ENCODE measurements around the gene ITGA3. TPM values are rescaled to one million over a fixed set of nuclear protein-coding genes. Genes with fewer than 3 reads are reported as not detected.

ITGA3 gene
- total and polyA plus RNA-seq, 2 of the 13 experiments (the other 11 are each of a cell fraction or from before 2014, with no cell fraction given), result 0.48 to 0.69 TPM

GRCh38 chr17:50080096-50080480, 24.2 kb downstream of the ITGA3 start (continued):
- TF ChIP-seq, protein P1, sequence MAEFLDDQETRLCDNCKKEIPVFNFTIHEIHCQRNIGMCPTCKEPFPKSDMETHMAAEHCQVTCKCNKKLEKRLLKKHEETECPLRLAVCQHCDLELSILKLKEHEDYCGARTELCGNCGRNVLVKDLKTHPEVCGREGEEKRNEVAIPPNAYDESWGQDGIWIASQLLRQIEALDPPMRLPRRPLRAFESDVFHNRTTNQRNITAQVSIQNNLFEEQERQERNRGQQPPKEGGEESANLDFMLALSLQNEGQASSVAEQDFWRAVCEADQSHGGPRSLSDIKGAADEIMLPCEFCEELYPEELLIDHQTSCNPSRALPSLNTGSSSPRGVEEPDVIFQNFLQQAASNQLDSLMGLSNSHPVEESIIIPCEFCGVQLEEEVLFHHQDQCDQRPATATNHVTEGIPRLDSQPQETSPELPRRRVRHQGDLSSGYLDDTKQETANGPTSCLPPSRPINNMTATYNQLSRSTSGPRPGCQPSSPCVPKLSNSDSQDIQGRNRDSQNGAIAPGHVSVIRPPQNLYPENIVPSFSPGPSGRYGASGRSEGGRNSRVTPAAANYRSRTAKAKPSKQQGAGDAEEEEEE (CRISPR knock-in tag; IDR thresholded peaks at IDR 0.05; ENCODE audit: borderline replicate concordance), result no peak
- no peak for TF ChIP-seq ZKSCAN5 (CRISPR knock-in tag; IDR thresholded peaks at IDR 0.05)
- 0 out of 2 replicates have a peak, but pooled peaks have one; percentile 7 for TF ChIP-seq ZNF780A (CRISPR knock-in tag; IDR thresholded peaks at IDR 0.05)
- 0 out of 2 replicates have a peak, but pooled peaks have one; percentile 23 for TF ChIP-seq ZNF225 (CRISPR knock-in tag; IDR thresholded peaks at IDR 0.05)

GRCh38 chr17:50080827-50081226, 24.9 kb downstream of the ITGA3 start:
- no peak overlapping the region for H3K27ac ChIP-seq (ENCODE audit: extremely low read length, insufficient read depth, low read length)
- no peaks in the 10 kb centered on the region for H3K9me3 ChIP-seq (ENCODE audit: low read length)
- intact Hi-C loops (cut with micrococcal nuclease; ENCODE audit: unreplicated experiment) (loop anchor here (10.0 kb wide), 1 partner anchor 216 kb away; no protein-coding TSS in a partner anchor), in situ Hi-C loops (cut with HindIII; ENCODE audit: extremely low pct_ligation_motif_present, low pct_unique_long_range_greater_than_20kb) (loop anchor here (10.0 kb wide), 1 partner anchor 216 kb away; no protein-coding TSS in a partner anchor)
- peaks cover 0 to 8% of the 10 kb centered on the region in 2 experiments; a peak in 1 of 5 replicates for H3K27me3 ChIP-seq (ENCODE audit: control insufficient read depth in 1 of 2, insufficient read depth in 2 of 2, low read length in 2 of 2)
- no peaks in the 10 kb centered on the region for H3K79me2 ChIP-seq (ENCODE audit: insufficient read depth, low read length)
- WGBS (ENCODE audit: low lambda C conversion rate), result 61% methylated on average over 7 of the region's 7 CpGs
- no peak overlapping the region for H3K4me3 ChIP-seq (replicated peaks in 1 of 3; ENCODE audit: insufficient read depth in 1 of 3, low read depth in 2 of 3, low read length in 3 of 3)
- DNase-seq (ENCODE audit: low spot score) (no peak), FAIRE-seq (no peak), ATAC-seq (no peak)
- no TSS peak for BruUV-seq (replicated peaks)
- H3K4me1 ChIP-seq (ENCODE audit: insufficient read depth, low read length), result no peaks in the 10 kb centered on the region
- no peaks in the 10 kb centered on the region for H3K36me3 ChIP-seq (replicated peaks in 1 of 2; ENCODE audit: control insufficient read depth in 1 of 2, insufficient read depth in 2 of 2, low read length in 2 of 2)
- H3K4me2 ChIP-seq (ENCODE audit: low read depth, low read length), result no peak overlapping the region
- no peak for TF ChIP-seq HCFC1 (IDR thresholded peaks at IDR 0.05; ENCODE audit: low read depth, low read length)
- H3K9ac ChIP-seq (ENCODE audit: insufficient read depth, low read depth, low read length), result no peak overlapping the region
- peaks cover 3% of the 10 kb centered on the region; the same call in 1 of the 2 replicates for H4K20me1 ChIP-seq (ENCODE audit: insufficient read depth, low read length)
- H2AFZ ChIP-seq (ENCODE audit: low read length), result no peak overlapping the region
- ChIA-PET POLR2A (no interaction called here), CTCF (ENCODE audit: low intra/inter-chr PET ratio, low total read pairs) (interaction anchor here (1.2 kb wide), 1 partner anchor 54 kb away, joined by 3 read pairs; no protein-coding TSS in a partner anchor)
